ENCODE results near the gene IL23R. TPM values are rescaled to one million over a fixed set of nuclear protein-coding genes. Genes with fewer than 3 reads are reported as not detected.
"Not testable (repeated sequence)": the region's sequence is repeated elsewhere in the genome, so short reads cannot be mapped to it uniquely, and the experiment has no call there.

Gene IL23R
- polyA plus RNA-seq, 4 donors, result 0.06 to 1.3 TPM; not detected in 2

DNA sequence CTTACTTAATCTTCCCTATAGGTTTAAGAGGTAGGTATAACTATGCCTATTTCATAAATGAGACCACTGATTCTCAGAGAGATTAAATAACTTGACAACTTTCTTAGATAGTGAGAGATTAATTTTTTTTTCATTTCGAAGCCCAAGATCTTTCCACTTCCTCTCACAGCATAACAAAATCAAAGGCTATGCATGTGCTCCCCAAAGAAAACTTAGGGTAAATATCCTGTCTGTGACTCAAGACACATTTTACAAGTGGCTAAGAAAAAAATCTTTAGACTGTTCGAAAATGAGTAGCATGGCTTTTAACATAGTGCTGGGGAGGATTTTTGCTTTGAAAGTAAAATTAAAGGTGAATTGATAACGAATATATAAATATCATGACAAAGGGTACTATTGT lies 23.3 kb upstream of the IL23R start:
- H3K27ac ChIP-seq (ENCODE audit: low read depth in 1 of 3, low read length in 2 of 3), result no peak overlapping the region
- FAIRE-seq, result peak; percentile 19
- DNase-seq, result no peak
- H3K4me3 ChIP-seq (ENCODE audit: low read depth in 1 of 3, low read length in 3 of 3), result no peak overlapping the region
- no peaks in the 10 kb centered on the region for H3K9me3 ChIP-seq (ENCODE audit: control insufficient read depth in 2 of 2, insufficient read depth in 1 of 2, low read depth in 1 of 2, low read length in 1 of 2)
- 64 to 74% (median 65%) methylated on average over 3 of the region's 3 CpGs for WGBS, 3 donors
- H3K36me3 ChIP-seq (ENCODE audit: control insufficient read depth in 3 of 3, insufficient read depth in 2 of 3, low read depth in 1 of 3, low read length in 3 of 3), result no peaks in the 10 kb centered on the region
- H3K27me3 ChIP-seq (ENCODE audit: control insufficient read depth in 3 of 3, insufficient read depth in 3 of 3, low read length in 3 of 3), result no peaks in the 10 kb centered on the region
- H3K4me1 ChIP-seq (ENCODE audit: control insufficient read depth in 3 of 3, insufficient read depth in 2 of 3, low read depth in 1 of 3, low read length in 2 of 3), result peaks cover 0 to 17% (median 0%) of the 10 kb centered on the region in 3 donors

GRCh38 chr1:67143966-67144365 lies 22.3 kb upstream of the IL23R start:
- no peaks in the 10 kb centered on the region for H3K36me3 ChIP-seq (ENCODE audit: control insufficient read depth in 3 of 3, insufficient read depth in 2 of 3, low read depth in 1 of 3, low read length in 3 of 3)
- FAIRE-seq (no peak), DNase-seq (no peak)
- H3K27ac ChIP-seq (ENCODE audit: low read depth in 1 of 3, low read length in 2 of 3), result no peak overlapping the region
- no peak overlapping the region for H3K4me3 ChIP-seq (ENCODE audit: low read depth in 1 of 3, low read length in 3 of 3)
- H3K27me3 ChIP-seq (ENCODE audit: control insufficient read depth in 3 of 3, insufficient read depth in 3 of 3, low read length in 3 of 3), result no peaks in the 10 kb centered on the region
- WGBS, 3 donors, result 75 to 96% (median 77%) methylated on average over 3 of the region's 3 CpGs
- peaks cover 0 to 15% (median 0%) of the 10 kb centered on the region in 3 donors for H3K4me1 ChIP-seq (ENCODE audit: control insufficient read depth in 3 of 3, insufficient read depth in 2 of 3, low read depth in 1 of 3, low read length in 2 of 3)
- H3K9me3 ChIP-seq (ENCODE audit: control insufficient read depth in 2 of 2, insufficient read depth in 1 of 2, low read depth in 1 of 2, low read length in 1 of 2), result no peaks in the 10 kb centered on the region

DNA sequence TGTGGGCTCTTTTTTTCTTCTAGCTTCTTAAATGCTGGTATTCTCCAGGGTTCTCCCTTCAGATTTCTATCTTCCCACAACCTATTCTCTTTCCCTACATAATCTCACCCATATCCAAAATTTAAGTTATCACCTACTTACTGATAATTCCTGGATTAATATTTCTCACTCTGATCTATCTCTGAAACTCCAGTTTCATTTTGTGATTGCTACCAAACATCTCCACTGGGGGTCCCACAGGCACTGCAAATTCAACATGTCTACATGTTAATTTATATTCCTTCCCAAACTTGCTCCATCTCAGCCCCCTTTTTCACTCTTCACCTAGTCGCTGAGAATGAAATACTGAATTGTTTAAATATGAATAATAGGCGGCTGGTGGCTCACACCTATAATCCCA lies 21.6 kb upstream of the IL23R start:
- Histone ChIP-seq H3K27ac (ENCODE audit: low read depth in 1 of 3, low read length in 2 of 3) (no peak overlapping the region), H3K4me3 (ENCODE audit: low read depth in 1 of 3, low read length in 3 of 3) (no peak overlapping the region), H3K36me3 (ENCODE audit: control insufficient read depth in 3 of 3, insufficient read depth in 2 of 3, low read depth in 1 of 3, low read length in 3 of 3) (no peaks in the 10 kb centered on the region), H3K27me3 (ENCODE audit: control insufficient read depth in 3 of 3, insufficient read depth in 3 of 3, low read length in 3 of 3) (no peaks in the 10 kb centered on the region), H3K9me3 (ENCODE audit: control insufficient read depth in 2 of 2, insufficient read depth in 1 of 2, low read depth in 1 of 2, low read length in 1 of 2) (no peaks in the 10 kb centered on the region), H3K4me1 (ENCODE audit: control insufficient read depth in 3 of 3, insufficient read depth in 2 of 3, low read depth in 1 of 3, low read length in 2 of 3) (peaks cover 0 to 10% (median 0%) of the 10 kb centered on the region in 3 donors)
- 80 to 90% (median 81%) methylated on average over 2 of the region's 2 CpGs for WGBS, 3 donors
- DNase-seq (no peak), FAIRE-seq (no peak)

- Histone ChIP-seq H3K9me3 (ENCODE audit: control insufficient read depth in 2 of 2, insufficient read depth in 1 of 2, low read depth in 1 of 2, low read length in 1 of 2) (no peaks in the 10 kb centered on the region), H3K4me3 (ENCODE audit: low read depth in 1 of 3, low read length in 3 of 3) (no peak overlapping the region), H3K4me1 (ENCODE audit: control insufficient read depth in 3 of 3, insufficient read depth in 2 of 3, low read depth in 1 of 3, low read length in 2 of 3) (peaks cover 0 to 7% (median 0%) of the 10 kb centered on the region in 3 donors), H3K27me3 (ENCODE audit: control insufficient read depth in 3 of 3, insufficient read depth in 3 of 3, low read length in 3 of 3) (no peaks in the 10 kb centered on the region), H3K27ac (ENCODE audit: low read depth in 1 of 3, low read length in 2 of 3) (no peak overlapping the region), H3K36me3 (ENCODE audit: control insufficient read depth in 3 of 3, insufficient read depth in 2 of 3, low read depth in 1 of 3, low read length in 3 of 3) (no peaks in the 10 kb centered on the region)
- 88 to 92% (median 92%) methylated on average over 3 of the region's 3 CpGs for WGBS, 3 donors
- no peak for DNase-seq
- no peak for FAIRE-seq
These were observed 20.2 kb upstream of the IL23R start for GRCh38 chr1:67146101-67146500.

- no peak overlapping the region for H3K27ac ChIP-seq (ENCODE audit: low read depth in 1 of 3, low read length in 2 of 3)
- no peaks in the 10 kb centered on the region for H3K9me3 ChIP-seq (ENCODE audit: control insufficient read depth in 2 of 2, insufficient read depth in 1 of 2, low read depth in 1 of 2, low read length in 1 of 2)
- FAIRE-seq, result no peak
- no peaks in the 10 kb centered on the region for H3K27me3 ChIP-seq (ENCODE audit: control insufficient read depth in 3 of 3, insufficient read depth in 3 of 3, low read length in 3 of 3)
- H3K4me3 ChIP-seq (ENCODE audit: low read depth in 1 of 3, low read length in 3 of 3), result no peak overlapping the region
- 95 to 97% (median 95%) methylated on average over 3 of the region's 3 CpGs for WGBS, 3 donors
- H3K36me3 ChIP-seq (ENCODE audit: control insufficient read depth in 3 of 3, insufficient read depth in 2 of 3, low read depth in 1 of 3, low read length in 3 of 3), result no peaks in the 10 kb centered on the region
- H3K4me1 ChIP-seq (ENCODE audit: control insufficient read depth in 3 of 3, insufficient read depth in 2 of 3, low read depth in 1 of 3, low read length in 2 of 3), result peaks cover 0 to 7% (median 0%) of the 10 kb centered on the region in 3 donors
- DNase-seq, result no peak
These were observed 19.7 kb upstream of the IL23R start for GRCh38 chr1:67146539-67146938.

DNA sequence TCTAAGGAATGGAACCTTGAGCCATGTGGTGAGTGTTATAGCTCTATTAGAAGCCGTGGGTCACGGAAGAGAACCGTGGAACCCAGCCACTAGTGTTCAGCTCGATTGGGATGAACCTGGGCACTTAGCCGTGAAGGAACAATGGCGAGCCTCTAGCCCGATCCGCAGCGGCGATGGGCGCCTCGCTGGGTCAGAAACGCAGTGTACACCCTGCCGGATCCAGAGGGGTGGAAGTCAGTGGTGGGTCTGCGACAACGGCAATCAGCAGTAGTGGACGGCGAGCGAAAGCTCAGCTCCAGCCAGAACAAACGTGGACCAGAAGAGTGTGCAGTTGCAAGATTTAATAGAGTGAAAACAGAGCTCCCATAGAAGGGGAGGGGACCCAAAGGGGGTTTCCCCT lies 18.3 kb upstream of the IL23R start:
- not testable (repeated sequence) for H3K4me1 ChIP-seq (ENCODE audit: control insufficient read depth in 3 of 3, insufficient read depth in 2 of 3, low read depth in 1 of 3, low read length in 2 of 3); H3K27ac ChIP-seq (ENCODE audit: low read depth in 1 of 3, low read length in 2 of 3); H3K4me3 ChIP-seq (ENCODE audit: low read depth in 1 of 3, low read length in 3 of 3); FAIRE-seq; H3K36me3 ChIP-seq (ENCODE audit: control insufficient read depth in 3 of 3, insufficient read depth in 2 of 3, low read depth in 1 of 3, low read length in 3 of 3); H3K9me3 ChIP-seq (ENCODE audit: control insufficient read depth in 2 of 2, insufficient read depth in 1 of 2, low read depth in 1 of 2, low read length in 1 of 2); DNase-seq; H3K27me3 ChIP-seq (ENCODE audit: control insufficient read depth in 3 of 3, insufficient read depth in 3 of 3, low read length in 3 of 3)
- WGBS, 3 donors, result 89 to 94% (median 94%) methylated on average over 20 of the region's 20 CpGs

- DNase-seq, result no peak
- 19 to 45% (median 39%) methylated on average over 6 of the region's 6 CpGs for WGBS, 3 donors
- Histone ChIP-seq H3K4me1 (ENCODE audit: control insufficient read depth in 3 of 3, insufficient read depth in 2 of 3, low read depth in 1 of 3, low read length in 2 of 3) (peaks cover 0 to 7% (median 0%) of the 10 kb centered on the region in 3 donors), H3K36me3 (ENCODE audit: control insufficient read depth in 3 of 3, insufficient read depth in 2 of 3, low read depth in 1 of 3, low read length in 3 of 3) (no peaks in the 10 kb centered on the region), H3K4me3 (ENCODE audit: low read depth in 1 of 3, low read length in 3 of 3) (no peak overlapping the region), H3K27ac (ENCODE audit: low read depth in 1 of 3, low read length in 2 of 3) (no peak overlapping the region), H3K9me3 (ENCODE audit: control insufficient read depth in 2 of 2, insufficient read depth in 1 of 2, low read depth in 1 of 2, low read length in 1 of 2) (no peaks in the 10 kb centered on the region), H3K27me3 (ENCODE audit: control insufficient read depth in 3 of 3, insufficient read depth in 3 of 3, low read length in 3 of 3) (no peaks in the 10 kb centered on the region)
- no peak for FAIRE-seq
These were observed 17.6 kb upstream of the IL23R start for GRCh38 chr1:67148516-67149178.

- H3K9me3 ChIP-seq (ENCODE audit: control insufficient read depth in 2 of 2, insufficient read depth in 1 of 2, low read depth in 1 of 2, low read length in 1 of 2), result no peaks in the 10 kb centered on the region
- H3K27me3 ChIP-seq (ENCODE audit: control insufficient read depth in 3 of 3, insufficient read depth in 3 of 3, low read length in 3 of 3), result no peaks in the 10 kb centered on the region
- peaks cover 0 to 7% (median 0%) of the 10 kb centered on the region in 3 donors for H3K4me1 ChIP-seq (ENCODE audit: control insufficient read depth in 3 of 3, insufficient read depth in 2 of 3, low read depth in 1 of 3, low read length in 2 of 3)
- 15 to 17% (median 15%) methylated on average over 9 of the region's 9 CpGs for WGBS, 3 donors
- no peak overlapping the region for H3K4me3 ChIP-seq (ENCODE audit: low read depth in 1 of 3, low read length in 3 of 3)
- peak; percentile 82 to 84 for DNase-seq
- H3K27ac ChIP-seq (ENCODE audit: low read depth in 1 of 3, low read length in 2 of 3), result no peak overlapping the region
- H3K36me3 ChIP-seq (ENCODE audit: control insufficient read depth in 3 of 3, insufficient read depth in 2 of 3, low read depth in 1 of 3, low read length in 3 of 3), result no peaks in the 10 kb centered on the region
- no peak for FAIRE-seq
These were observed 17.0 kb upstream of the IL23R start for GRCh38 chr1:67149179-67149770.

All from small intestine (tissue), 7 donors.